GM20000 (cell line): Measurements from ENCODE around the gene MTHFR.

Experiments used
- DNase-seq: peaks from one replicate; pipeline ENCODE4 v3.0.0; 2012; ENCODE audit warnings: low spot score
- TF ChIP-seq, protein P1 (sequence below): IDR thresholded peaks from 2 replicates; pipeline ENCODE4 v1.5.1; 2012; ENCODE audit warnings: mild to moderate bottlenecking, control low read depth; ENCODE audit errors: extremely low read depth, missing control alignments

MTHFR gene

DNA sequence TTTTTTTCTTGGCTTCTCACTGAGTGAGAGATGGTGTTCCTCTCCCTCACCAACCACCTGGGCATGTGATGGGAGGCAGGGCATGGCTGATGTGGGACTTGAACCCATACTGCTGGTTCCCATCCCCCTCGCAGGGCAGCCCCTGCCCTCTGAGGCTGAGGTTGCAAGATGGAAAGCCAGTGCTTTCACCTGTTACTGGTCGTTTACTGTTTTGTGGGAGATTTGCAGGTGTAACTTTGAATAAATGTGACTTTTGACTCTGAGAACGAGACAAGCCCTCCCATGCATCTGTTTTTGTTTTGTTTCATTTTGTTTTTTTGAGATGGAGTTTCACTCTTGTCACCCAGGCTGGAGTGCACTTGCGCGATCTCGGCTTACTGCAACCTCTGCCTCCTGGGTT lies 22.2 kb downstream of the MTHFR start:
- no peak for DNase-seq
- TF ChIP-seq, protein P1, sequence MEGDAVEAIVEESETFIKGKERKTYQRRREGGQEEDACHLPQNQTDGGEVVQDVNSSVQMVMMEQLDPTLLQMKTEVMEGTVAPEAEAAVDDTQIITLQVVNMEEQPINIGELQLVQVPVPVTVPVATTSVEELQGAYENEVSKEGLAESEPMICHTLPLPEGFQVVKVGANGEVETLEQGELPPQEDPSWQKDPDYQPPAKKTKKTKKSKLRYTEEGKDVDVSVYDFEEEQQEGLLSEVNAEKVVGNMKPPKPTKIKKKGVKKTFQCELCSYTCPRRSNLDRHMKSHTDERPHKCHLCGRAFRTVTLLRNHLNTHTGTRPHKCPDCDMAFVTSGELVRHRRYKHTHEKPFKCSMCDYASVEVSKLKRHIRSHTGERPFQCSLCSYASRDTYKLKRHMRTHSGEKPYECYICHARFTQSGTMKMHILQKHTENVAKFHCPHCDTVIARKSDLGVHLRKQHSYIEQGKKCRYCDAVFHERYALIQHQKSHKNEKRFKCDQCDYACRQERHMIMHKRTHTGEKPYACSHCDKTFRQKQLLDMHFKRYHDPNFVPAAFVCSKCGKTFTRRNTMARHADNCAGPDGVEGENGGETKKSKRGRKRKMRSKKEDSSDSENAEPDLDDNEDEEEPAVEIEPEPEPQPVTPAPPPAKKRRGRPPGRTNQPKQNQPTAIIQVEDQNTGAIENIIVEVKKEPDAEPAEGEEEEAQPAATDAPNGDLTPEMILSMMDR = no peak

DNA sequence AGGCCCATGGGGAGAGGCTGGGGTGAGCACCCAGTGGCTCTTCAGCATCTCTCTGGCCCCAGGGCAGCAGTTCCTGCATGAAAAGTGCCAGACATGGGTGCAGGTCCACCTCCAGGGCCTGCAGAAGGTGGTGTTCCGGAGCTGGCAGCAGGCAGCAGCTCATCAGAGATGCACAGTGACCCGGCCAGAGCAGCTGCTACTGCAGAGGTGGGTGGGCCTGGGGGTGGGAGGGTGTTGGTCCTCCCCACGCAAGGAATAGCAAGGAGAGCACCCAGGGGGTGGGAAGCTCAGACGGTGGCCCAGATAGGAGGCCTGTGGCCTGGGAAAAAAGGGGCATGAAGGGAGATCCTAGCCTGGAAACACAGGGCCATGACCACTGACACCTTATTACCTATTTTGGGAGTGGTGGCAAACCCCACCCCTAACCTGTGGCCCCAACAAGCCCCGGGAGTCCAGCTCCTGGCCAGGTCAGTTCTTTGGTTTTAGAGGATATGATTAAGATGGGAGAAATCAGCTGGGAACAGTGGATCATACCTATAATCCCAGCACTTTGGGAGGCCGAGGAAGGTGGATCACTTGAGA lies 23.5 kb downstream of the MTHFR start:
- DNase-seq = no peak
- TF ChIP-seq, protein P1 = no peak

DNA sequence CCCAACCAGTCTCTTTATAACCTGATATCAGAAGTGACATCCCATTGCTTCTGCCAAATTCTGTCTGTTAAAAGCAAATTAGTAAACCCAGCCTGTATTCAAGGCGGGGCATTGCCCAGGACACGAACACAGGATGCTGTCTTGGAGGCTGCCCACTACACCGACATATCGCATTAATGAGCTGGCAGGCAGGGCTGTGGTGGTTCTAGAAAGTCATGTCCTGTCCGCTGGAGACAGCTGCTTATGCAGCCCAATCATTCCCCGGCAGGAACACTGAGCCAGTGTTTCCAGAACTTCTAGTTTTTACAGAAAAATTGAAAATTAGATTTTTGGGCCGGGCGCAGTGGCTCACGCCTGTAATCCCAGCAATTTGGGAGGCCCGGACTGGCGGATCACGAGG lies 24.5 kb downstream of the MTHFR start:
- TF ChIP-seq, protein P1 = no peak
- DNase-seq = no peak

DNA sequence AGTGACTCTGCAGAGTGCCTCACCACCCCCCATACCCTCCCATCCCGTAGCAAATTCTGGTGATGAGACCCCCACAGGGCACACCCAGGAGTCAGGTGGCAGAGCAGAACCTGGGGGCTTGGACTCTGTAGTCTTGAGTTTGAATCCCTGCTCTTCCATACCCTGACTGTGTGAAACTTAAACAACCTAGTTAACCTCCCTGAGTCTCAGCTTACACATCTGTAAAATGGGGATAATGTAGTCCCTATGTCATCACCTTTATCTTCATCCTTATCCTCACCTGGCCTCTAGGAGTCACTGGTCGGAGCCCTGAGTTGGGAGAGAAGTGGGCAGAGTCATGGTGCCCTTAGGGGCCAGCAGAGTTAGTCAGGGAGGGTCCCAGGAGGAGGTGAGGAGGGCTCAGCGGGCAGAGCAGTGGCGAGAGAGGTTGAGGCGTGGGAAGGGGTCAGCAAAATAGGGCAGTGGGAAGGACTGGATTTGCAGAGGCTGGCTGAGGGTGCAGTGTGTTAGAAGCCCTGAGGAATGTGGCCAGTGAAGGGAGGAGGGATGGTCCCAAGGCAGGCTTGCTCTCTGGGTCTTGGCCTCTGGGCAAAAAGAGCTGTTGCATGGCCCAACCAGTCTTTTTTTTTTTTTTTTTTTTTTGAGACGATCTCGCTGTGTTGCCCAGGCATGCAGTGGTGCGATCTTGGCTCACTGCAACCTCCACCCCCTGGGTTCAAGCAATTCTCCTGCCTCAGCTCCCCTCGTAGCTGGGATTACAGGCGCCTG lies 25.2 kb downstream of the MTHFR start:
- TF ChIP-seq, protein P1 = no peak
- no peak for DNase-seq

DNA sequence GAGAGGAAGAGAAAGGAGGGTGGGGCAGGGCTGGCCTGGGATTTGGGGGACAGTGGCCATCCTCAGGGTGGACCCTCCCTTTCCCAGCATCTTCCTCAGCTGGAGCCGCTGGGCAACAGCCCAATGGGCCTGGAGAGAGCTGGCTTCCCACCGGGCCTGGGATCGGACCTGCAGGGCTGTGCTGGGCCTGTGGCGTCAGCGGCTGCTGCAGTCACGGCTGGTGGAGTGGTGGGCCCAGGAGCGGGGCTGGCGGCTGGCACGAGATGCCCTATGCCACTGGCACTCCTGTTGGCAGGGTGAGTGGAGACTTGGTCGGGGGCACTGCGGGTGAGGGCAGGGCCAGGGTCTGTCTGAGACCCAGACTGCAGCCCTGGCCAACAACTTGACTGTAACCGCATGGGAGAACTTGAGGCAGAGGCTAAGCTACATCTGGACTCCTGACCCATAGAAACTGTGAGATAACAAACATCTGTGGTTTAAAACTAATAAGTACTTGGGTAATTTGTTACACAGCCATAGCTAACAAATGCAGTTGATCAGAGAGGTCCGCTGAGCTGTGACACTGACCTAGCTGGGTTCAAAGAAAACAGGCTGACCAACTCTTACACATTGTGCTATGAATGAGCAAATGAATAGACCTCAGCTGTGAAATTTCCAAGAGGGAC lies 25.9 kb downstream of the MTHFR start:
- DNase-seq = no peak
- TF ChIP-seq, protein P1 = no peak

DNA sequence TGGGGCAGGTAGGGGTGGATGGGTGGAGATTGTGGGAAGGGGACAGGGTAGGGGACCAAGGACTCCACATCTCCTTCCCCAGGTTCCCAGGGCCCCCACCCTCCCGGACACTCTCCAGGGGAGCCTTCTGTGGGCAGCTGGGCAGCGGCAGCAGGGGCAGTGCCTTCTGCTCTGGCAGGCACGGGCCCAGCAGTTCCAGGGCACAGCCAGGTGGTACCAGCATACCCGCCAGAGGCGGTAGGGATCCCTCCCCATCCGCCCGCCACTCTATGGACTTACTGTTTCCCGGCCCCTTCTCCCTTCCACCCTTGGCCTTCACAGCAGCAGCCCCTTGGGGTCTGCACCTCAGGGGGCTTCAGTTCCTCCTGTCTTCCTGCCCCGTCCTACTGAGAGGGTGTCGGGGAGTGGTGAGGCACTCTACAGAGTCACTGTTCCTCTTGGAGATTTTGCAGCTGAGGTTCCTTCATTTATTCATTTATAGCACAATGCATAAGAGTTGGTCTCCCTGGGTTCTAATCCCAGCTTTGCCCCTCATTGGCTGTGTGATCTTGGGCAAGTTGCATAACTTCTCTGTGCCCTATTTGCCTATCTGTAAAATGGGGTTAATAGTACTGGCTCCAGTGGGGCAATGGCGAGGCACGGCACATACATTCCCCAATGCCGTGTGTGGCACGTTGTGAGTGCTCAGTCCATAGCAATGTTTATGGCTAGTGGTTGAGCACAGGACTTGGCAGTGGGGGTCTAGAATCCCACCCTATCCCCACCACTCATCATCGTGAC lies 26.7 kb downstream of the MTHFR start:
- TF ChIP-seq, protein P1 = no peak

More for the DNA sequence above, 26.7 kb downstream of the MTHFR start:
- no peak for DNase-seq
